COLO668 (cell line): Measurements from ENCODE around the gene ZSWIM8.

ENCODE experiments used
- DNase-seq: peaks from one replicate; lab custom pipeline; 2025; ENCODE audit not compliant: unreplicated experiment; lab: John Stamatoyannopoulos, UW

ZSWIM8 gene

DNA sequence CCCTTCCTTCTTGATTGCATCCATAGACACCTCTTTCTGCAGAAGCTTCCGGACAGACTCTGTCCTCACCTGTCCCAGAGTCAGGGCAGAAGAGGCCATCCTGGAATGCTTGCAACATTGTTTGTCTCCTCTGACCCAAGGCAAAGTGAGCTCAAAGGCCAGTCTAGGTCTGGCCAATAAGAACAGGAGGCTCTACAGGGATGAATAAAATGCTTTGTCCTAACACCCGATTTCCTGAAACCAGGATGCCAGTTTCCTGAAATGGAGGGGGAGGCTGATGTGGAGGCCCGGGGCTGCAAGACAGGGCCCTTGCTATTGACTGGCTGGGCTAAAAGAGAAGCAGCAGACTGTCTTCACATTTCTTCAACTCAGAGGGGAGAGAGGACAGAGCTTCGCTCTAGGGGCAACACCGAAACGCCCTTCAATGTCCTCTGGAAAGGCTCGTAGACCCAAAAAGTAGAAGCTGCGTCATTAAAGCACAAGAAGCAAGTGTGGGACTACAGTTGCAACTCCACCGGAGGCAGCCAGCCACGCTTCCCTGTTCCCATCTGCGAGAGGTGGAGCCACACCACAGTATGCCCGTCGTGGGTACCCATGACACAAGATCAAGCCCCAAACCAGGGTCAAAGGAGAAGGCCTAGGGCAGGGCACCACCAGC, 55.1 kb downstream of the ZSWIM8 start:
- no peak for DNase-seq

GRCh38 chr10:73841061-73841421, 55.6 kb downstream of the ZSWIM8 start:
- DNase-seq: no peak

DNA sequence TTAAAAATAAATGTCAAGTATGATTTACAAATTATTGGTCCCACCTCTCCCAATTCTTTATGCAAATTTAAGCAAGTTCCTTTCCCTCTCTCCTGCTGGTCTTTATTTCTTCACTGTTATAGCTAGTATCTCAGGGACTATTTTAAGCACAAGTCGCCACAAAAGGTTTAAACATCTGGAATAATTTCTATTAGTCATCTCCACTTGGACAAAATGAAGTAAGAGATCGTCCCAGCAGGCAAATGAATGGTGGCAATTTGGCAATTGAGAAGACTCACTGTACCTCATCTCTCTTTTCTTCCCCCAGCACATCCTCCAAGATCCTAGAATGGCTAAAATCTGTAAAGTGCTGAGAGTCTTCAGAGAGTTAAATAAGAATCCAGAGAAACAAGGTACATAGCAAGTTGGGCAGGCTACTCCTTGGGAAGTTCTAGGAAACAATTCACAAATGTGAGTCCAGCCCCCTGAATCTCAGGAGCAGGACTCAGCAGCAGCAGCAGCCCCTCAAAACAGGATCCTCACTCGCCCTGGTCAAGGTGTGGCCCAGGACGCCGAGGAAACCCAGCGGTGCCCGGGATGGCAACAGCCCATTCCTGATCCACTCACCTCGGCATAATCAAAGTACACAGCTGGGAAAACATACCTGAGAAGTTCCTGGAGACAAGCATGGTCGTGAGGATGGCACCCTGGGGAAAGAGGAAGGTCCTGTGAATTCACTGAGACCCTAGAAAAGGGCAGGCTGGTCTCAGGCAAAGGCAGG, 56.3 kb downstream of the ZSWIM8 start:
- no peak for DNase-seq

DNA sequence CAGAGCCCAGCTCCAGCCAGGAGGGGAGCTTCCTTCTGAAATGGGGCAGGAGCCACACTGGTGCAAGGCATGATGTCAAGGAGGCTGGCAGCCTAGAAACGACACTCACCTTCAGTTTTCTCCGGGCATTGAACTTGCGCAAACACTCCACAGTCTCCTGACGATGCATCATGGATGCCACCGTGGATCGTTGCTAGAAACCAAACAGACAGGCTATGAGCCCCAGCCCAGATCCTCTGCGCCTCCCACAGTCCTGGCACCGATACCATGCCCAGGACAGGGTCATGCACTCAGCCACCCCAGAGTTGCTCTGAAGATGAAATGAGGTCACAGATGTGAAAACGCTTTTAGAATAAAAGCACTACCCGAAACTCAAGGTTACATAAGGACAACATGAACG, 56.9 kb downstream of the ZSWIM8 start:
- DNase-seq: no peak

DNA sequence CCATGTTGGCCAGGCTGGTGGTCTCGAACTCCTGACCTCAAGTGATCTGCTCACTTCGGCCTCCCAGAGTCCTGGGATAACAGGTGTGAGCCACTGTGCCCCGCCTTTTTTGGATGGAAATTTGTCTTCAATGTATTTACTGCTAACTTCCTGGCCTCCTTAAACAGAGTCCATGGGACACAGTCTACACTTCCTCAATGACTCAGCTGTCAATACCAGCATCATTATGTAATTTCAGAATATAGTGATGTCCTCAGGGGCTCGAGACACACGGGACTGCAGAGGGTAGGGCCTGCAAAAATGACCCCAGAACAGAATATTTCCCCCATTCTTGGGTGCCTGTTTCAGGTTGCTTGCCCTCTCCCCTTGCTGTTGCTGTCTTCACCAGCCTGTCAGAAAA, 57.9 kb downstream of the ZSWIM8 start:
- DNase-seq: no peak

DNA sequence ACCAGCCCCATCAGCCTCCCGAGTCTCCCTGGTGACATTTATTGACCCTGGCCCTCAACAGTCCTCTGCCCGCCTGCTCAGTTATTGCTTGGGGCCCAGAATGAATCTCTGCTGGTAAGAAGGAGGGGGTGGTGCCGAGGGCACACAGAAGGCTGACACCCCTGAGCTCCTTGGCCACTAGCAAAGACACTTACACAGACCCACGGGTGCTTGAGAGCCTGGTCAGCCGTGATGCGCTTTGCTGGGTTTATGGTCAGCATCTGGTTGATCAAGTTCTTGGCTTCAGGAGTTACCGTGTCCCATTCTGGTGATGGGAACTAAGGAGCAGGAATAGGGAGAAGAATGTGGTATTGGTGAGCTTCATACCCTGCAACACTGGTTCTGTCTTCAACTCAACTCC, 61.6 kb downstream of the ZSWIM8 start:
- no peak for DNase-seq

- DNase-seq: peak; percentile 60
These were observed 63.5 kb downstream of the ZSWIM8 start for GRCh38 chr10:73848821-73849489.

DNA sequence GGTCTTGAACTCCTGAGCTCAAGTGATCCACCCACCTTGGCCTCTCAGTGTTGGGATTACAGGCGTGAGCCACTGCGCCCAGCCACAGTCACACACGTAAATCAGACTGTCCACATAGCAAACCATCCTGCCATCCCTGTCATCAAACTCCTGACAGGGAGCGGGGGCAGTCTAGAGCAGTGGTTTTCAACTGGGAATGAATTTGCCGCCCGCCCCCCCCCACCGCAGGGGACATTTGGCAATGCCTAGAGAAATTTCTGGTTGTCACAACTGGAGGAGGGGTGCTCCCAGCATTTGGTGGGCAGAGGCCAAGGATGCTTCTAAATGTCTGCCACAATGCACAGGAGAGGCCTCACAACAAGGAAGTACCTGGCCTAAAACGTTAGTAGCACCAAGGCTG, 64.8 kb downstream of the ZSWIM8 start:
- no peak for DNase-seq

GRCh38 chr10:73850863-73851461, 65.6 kb downstream of the ZSWIM8 start:
- no peak for DNase-seq
